Upper lobe of left lung (tissue), 4 donors: ENCODE results near the gene SERPINA3.

Experiments used
- POLR2A ChIP-seq, 4 donors: fragments of 450-650 bp; IDR thresholded peaks; one replicate each; pipeline ENCODE4 v1.5.1; 2016 to 2017; ENCODE audit warnings: antibody characterized with exemption in 4 of 4, mild to moderate bottlenecking in 2 of 4
- POLR2AphosphoS5 ChIP-seq, 2 donors: sonication (generic); formaldehyde crosslinking; IDR thresholded peaks; one replicate each; pipeline ENCODE4 v1.5.1; 2017; ENCODE audit warnings: antibody characterized with exemption in 2 of 2
- TF ChIP-seq, protein P1 (sequence below), 6 experiments: fragments of 450-650 bp in 4 of 6; fragments of 200-600 bp in 2 of 6; sonication (generic) in 2 of 6; IDR thresholded peaks; one replicate each; pipeline ENCODE4 v1.5.1; 2016 to 2019; ENCODE audit warnings: antibody characterized with exemption in 6 of 6

DNA sequence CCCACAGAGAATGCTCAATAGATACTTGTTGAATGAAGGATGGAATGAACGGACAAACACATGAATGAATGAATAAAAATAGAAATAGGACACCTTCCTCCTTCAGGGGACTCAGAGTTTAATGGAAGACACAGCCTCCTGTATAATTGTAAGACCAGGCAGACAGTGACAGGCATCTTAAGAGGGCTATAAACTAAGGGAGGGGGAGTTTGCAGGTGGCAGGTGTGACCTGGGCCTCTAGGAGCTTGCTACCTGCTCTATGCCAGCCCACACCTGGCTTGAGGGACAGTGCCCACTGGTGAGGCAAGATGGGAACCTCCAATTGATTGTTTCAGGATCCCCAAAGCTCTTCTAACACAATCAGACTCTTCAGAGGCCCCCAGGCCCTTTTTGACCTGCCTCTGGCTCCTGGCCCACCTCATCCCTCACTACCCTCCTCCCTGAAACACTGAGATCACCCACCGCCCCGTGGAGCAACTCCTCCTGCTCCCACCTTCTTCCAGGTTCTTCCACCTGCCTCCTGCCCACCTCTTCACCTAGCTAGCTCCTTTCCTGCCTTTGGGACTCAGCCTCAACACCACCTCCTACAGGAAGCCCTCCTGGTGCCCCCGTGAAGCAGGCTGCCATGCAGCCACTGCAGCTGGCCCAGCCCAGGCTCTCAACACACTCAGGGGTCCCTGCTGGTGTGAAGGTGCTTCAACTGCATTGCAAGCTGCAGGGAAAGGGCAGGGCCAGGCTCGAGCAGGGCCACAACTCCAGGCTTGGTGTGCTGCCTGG is 9.4 kb downstream of the SERPINA3 start:
- TF ChIP-seq POLR2AphosphoS5 (IDR thresholded peaks at IDR 0.05) (no peak), POLR2A (IDR thresholded peaks at IDR 0.05) (no peak)
- TF ChIP-seq, protein P1, sequence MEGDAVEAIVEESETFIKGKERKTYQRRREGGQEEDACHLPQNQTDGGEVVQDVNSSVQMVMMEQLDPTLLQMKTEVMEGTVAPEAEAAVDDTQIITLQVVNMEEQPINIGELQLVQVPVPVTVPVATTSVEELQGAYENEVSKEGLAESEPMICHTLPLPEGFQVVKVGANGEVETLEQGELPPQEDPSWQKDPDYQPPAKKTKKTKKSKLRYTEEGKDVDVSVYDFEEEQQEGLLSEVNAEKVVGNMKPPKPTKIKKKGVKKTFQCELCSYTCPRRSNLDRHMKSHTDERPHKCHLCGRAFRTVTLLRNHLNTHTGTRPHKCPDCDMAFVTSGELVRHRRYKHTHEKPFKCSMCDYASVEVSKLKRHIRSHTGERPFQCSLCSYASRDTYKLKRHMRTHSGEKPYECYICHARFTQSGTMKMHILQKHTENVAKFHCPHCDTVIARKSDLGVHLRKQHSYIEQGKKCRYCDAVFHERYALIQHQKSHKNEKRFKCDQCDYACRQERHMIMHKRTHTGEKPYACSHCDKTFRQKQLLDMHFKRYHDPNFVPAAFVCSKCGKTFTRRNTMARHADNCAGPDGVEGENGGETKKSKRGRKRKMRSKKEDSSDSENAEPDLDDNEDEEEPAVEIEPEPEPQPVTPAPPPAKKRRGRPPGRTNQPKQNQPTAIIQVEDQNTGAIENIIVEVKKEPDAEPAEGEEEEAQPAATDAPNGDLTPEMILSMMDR (IDR thresholded peaks at IDR 0.05), result no peak
